MM.1S (cell line): ENCODE results near the gene RCBTB2.

Experiments used
- DNase-seq: peaks from one replicate; pipeline ENCODE4 v3.0.0-alpha.2; 2015
- H2AFZ ChIP-seq: fragments of 300-600 bp; sonication (generic); 2 replicates; pipeline ENCODE4 v1.6.0; 2016; ENCODE audit warnings: antibody characterized with exemption, low read length
- H3F3A ChIP-seq: fragments of 300-600 bp; sonication (generic); 2 replicates; pipeline ENCODE4 v1.6.1; 2016; ENCODE audit warnings: mild to moderate bottlenecking, antibody characterized with exemption, low read length, moderate library complexity, mixed read lengths; ENCODE audit not compliant: insufficient read depth
- H3K27ac ChIP-seq: fragments of 300-600 bp; sonication (generic); 2 replicates; pipeline ENCODE4 v1.5.1; 2016; ENCODE audit warnings: mild to moderate bottlenecking, low read length
- H3K27me3 ChIP-seq: fragments of 300-600 bp; sonication (generic); replicated peaks from 2 replicates; pipeline ENCODE4 v1.6.0; 2016; ENCODE audit warnings: low read length; ENCODE audit not compliant: insufficient read depth
- H3K36me3 ChIP-seq: fragments of 300-600 bp; sonication (generic); replicated peaks from 2 replicates; pipeline ENCODE4 v1.6.1; 2016; ENCODE audit warnings: mild to moderate bottlenecking, low read length, mixed read lengths; ENCODE audit not compliant: insufficient read depth
- H3K4me1 ChIP-seq: fragments of 300-600 bp; sonication (generic); 2 replicates; pipeline ENCODE4 v1.6.1; 2016; ENCODE audit warnings: low read length, mixed read lengths
- H3K4me2 ChIP-seq: fragments of 300-600 bp; sonication (generic); 2 replicates; pipeline ENCODE4 v1.6.0; 2016; ENCODE audit warnings: low read depth, low read length
- H3K4me3 ChIP-seq: fragments of 300-600 bp; sonication (generic); 2 replicates; pipeline ENCODE4 v1.5.1; 2016; ENCODE audit warnings: low read length, mixed read lengths
- H3K79me2 ChIP-seq: fragments of 300-600 bp; sonication (generic); 2 replicates; pipeline ENCODE4 v1.6.1; 2016; ENCODE audit warnings: mixed run types, low read length, mixed read lengths
- H3K9ac ChIP-seq: fragments of 300-600 bp; sonication (generic); 2 replicates; pipeline ENCODE4 v1.6.1; 2016; ENCODE audit warnings: low read length, mixed read lengths
- H3K9me2 ChIP-seq: fragments of 300-600 bp; sonication (generic); replicated peaks from 2 replicates; pipeline ENCODE4 v1.6.1; 2016; ENCODE audit warnings: mild to moderate bottlenecking, low read length, mixed read lengths; ENCODE audit not compliant: insufficient read depth
- H3K9me3 ChIP-seq: fragments of 300-600 bp; sonication (generic); replicated peaks from 2 replicates; pipeline ENCODE4 v1.6.1; 2016; ENCODE audit warnings: mild to moderate bottlenecking, low read length, mixed read lengths; ENCODE audit not compliant: insufficient read depth
- H4K20me1 ChIP-seq: fragments of 300-600 bp; sonication (generic); 2 replicates; pipeline ENCODE4 v1.6.1; 2016; ENCODE audit warnings: mild to moderate bottlenecking, low read length, moderate library complexity, mixed read lengths; ENCODE audit not compliant: insufficient read depth
- CTCF ChIP-seq: fragments of 300-600 bp; sonication (generic); IDR thresholded peaks from 2 replicates; pipeline ENCODE4 v1.5.1; 2016; ENCODE audit warnings: antibody characterized with exemption, low read length, mixed read lengths
- EZH2 ChIP-seq: fragments of 300-600 bp; sonication (generic); optimal IDR thresholded peaks from 2 replicates; pipeline ENCODE3; 2017; ENCODE audit warnings: low read depth, mild to moderate bottlenecking, antibody characterized with exemption, low read length, mixed read lengths
- EZH2phosphoT487 ChIP-seq: fragments of 300-600 bp; sonication (generic); IDR thresholded peaks from 2 replicates; pipeline ENCODE4 v1.6.1; 2018; ENCODE audit warnings: antibody characterized with exemption, low read length

RCBTB2 gene

GRCh38 chr13:48562296-48563066, 29.6 kb upstream of the RCBTB2 start:
- Histone ChIP-seq H3K4me2 (peak overlapping the region; percentile 32; the same call in 1 of the 2 replicates), H2AFZ (no peak overlapping the region), H3F3A (peaks cover 12% of the 10 kb centered on the region), H3K27me3 (peaks cover 74% of the 10 kb centered on the region), H3K4me3 (no peak overlapping the region), H3K79me2 (no peaks in the 10 kb centered on the region), H3K9ac (no peak overlapping the region), H3K4me1 (peaks cover 16% of the 10 kb centered on the region), H3K9me3 (no peaks in the 10 kb centered on the region), H3K27ac (peak overlapping the region; percentile 19; the same call in 1 of the 2 replicates), H3K36me3 (no peaks in the 10 kb centered on the region), H4K20me1 (no peaks in the 10 kb centered on the region), H3K9me2 (no peaks in the 10 kb centered on the region)
- DNase-seq: peak; percentile 91
- TF ChIP-seq EZH2phosphoT487 (peak; percentile 94), CTCF (no peak), EZH2 (no peak)

GRCh38 chr13:48561466-48562235, 28.8 kb upstream of the RCBTB2 start:
- peaks cover 16% of the 10 kb centered on the region for H3K4me1 ChIP-seq
- peaks cover 73% of the 10 kb centered on the region for H3K27me3 ChIP-seq
- no peaks in the 10 kb centered on the region for H3K9me3 ChIP-seq
- H2AFZ ChIP-seq: no peak overlapping the region
- H3K36me3 ChIP-seq: no peaks in the 10 kb centered on the region
- no peak overlapping the region for H3K9ac ChIP-seq
- no peak overlapping the region for H3K27ac ChIP-seq
- DNase-seq: peak; percentile 36
- H4K20me1 ChIP-seq: no peaks in the 10 kb centered on the region
- H3K4me3 ChIP-seq: no peak overlapping the region
- peak overlapping the region; percentile 32; the same call in 1 of the 2 replicates for H3K4me2 ChIP-seq
- TF ChIP-seq EZH2 (no peak), EZH2phosphoT487 (no peak), CTCF (no peak)
- H3K79me2 ChIP-seq: no peaks in the 10 kb centered on the region
- H3F3A ChIP-seq: peaks cover 12% of the 10 kb centered on the region
- no peaks in the 10 kb centered on the region for H3K9me2 ChIP-seq

GRCh38 chr13:48560657-48561337, 27.9 kb upstream of the RCBTB2 start:
- H3K9me2 ChIP-seq: no peaks in the 10 kb centered on the region
- peak overlapping the region; percentile 32; the same call in 1 of the 2 replicates for H3K4me2 ChIP-seq
- no peak overlapping the region for H3K4me3 ChIP-seq
- H3K9me3 ChIP-seq: no peaks in the 10 kb centered on the region
- no peaks in the 10 kb centered on the region for H4K20me1 ChIP-seq
- no peak for DNase-seq
- no peak overlapping the region for H3K27ac ChIP-seq
- no peaks in the 10 kb centered on the region for H3K79me2 ChIP-seq
- peaks cover 16% of the 10 kb centered on the region for H3K4me1 ChIP-seq
- no peaks in the 10 kb centered on the region for H3K36me3 ChIP-seq
- TF ChIP-seq EZH2phosphoT487 (no peak), EZH2 (no peak), CTCF (no peak)
- H3F3A ChIP-seq: peaks cover 12% of the 10 kb centered on the region
- no peak overlapping the region for H3K9ac ChIP-seq
- peaks cover 73% of the 10 kb centered on the region for H3K27me3 ChIP-seq
- no peak overlapping the region for H2AFZ ChIP-seq
